ENCODE results near the gene NOTCH4.
A peak's percentile ranks its signal among the peaks of the same experiment; 100 is the strongest.
"Not testable (repeated sequence)": the region's sequence is repeated elsewhere in the genome, so short reads cannot be mapped to it uniquely, and the experiment has no call there.

The NOTCH4 gene

DNA sequence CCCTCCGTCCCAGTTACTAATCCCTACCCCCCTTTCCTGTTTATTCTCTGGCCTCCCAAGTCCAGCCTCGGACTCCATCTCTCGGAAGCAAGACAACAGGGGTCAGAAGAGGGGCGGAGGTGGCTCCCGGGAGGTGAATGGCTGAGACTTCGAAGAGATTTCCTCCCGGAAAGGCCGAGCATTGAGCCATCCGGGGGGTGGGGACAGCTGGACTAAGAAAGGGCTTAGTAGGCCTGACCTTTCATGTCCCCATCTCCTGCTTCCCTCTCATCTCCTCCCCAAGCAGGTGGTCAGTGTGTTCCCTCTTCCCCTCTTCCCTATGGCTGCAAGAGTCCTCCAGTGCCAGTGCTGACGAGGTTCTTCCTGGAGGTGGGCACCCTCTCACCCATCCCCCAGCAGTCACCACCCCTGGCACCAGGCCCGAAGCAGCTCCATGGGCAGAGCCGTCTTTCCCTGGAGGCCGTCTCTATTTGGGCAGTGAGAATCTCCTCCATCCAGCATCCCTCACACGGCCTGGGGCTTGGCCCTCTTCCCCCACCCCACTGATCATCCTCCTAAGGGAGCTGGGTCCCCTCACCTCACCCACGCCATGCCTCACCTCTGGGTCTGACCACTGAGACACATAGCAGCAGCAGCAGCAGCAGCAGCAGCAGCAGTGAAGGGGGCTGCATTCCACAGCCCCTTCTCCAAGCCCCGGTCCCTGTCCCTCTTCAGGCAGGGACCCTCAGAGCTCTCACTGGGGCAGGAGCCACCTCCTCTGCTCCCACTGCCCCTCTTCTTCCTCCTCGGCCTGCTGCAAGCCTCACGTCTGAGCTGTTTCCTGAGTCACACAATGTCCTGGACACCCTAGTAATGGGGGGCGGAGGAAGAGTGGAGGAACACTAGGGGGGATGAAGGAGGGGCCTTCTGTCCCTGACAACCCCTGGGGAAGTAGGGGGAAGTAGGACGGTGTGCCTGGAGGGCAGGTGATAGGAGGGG, at the start of gene NOTCH4:
Gene NOTCH4 (minus strand): TSS at position 810 of the 978 bp plus-strand sequence. CDS start 139 bp downstream, at position 671.
- peak; percentile 16 for DNase-seq (ENCODE audit: low read depth)

GRCh38 chr6:32271429-32271828, 47.6 kb upstream of the NOTCH4 start:
- DNase-seq (ENCODE audit: low read depth) = no peak

DNA sequence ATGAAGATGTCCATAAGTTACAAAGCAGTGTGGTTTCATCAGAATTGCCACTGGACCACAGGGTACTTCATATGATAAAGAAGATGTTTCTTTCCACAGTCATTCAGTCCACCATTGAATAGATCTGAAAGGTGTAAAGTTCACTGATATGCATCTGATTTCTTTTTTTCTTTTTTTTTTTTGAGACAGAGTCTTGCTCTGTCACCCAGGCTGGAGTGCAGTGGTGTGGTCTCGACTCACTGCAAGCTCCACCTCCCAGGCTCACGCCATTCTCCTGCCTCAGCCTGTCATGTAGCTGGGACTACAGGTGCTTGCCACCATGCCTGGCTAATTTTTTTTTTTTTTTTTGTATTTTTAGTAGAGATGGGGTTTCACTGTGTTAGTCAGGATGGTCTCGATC, 44.6 kb upstream of the NOTCH4 start:
- not testable (repeated sequence) for DNase-seq (ENCODE audit: low read depth)

DNA sequence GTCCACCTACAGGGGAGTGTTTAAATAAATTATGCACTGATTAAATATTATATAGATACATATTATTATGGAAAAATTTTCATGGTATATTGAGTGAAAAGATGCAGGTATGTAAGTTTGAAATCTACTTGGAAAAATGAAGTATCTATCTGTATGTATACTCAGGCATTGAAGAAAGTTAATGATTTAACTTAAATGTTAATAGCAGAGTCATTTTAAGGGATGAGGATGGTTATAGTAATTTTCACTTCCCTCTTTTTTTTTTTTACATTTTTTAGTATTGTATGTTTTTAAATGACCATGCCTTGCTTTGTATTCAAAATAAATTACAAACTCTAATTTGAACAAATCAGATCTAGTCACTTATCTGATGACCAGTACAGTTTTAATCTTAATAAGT, 43.2 kb upstream of the NOTCH4 start:
- no peak for DNase-seq (ENCODE audit: low read depth)

- not testable (repeated sequence) for DNase-seq (ENCODE audit: low read depth)
Measured at GRCh38 chr6:32257262-32257661, 33.4 kb upstream of the NOTCH4 start.

DNA sequence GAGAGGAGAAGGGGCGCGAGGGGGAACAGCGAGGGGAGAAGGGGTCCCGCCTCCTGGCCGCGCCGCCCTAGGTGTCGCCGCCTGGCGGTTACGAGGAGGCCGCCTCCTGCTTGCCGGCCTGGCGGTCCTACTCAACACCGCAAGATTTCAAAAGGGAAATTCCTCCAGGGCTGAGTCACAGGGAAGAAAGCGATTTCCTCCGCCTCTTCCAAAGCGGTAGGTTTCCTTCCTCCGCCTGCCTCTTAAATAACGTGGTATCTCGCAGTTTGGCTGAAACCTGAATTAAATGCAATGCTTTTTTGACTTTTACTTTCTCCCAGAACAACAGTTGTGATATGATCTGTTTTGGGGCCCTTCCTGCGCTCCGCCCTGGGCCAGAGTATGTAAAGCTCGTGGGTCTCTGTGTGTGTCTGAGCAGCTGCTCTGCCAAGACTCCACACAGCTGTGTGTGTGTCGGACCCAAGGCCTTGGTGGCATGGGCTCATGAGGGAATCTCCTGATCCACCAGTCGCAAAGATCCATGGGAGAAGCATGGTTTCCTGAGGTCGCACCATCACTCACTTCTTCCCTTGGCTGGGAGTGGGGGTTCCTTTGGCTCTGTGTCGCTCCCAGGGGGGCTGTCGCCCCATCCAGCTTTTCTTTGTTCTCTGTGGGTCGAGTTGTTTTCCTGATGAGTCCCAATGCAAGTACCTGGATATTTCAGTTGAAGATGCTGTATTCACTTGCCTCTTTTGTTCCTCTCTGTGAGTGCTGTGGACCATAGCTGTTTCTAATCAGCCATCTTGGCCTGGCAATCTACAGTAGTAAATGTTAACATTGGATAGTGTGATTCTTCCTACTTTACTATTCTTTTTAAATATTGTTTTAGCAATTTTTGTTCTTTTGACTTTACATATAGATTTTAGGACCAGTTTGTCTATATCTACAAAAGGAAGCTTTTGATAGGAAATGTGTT, 31.6 kb upstream of the NOTCH4 start:
- peak; percentile 97 for DNase-seq (ENCODE audit: low read depth)

GRCh38 chr6:32254761-32255198, 30.9 kb upstream of the NOTCH4 start:
- DNase-seq (ENCODE audit: low read depth) = no peak

DNA sequence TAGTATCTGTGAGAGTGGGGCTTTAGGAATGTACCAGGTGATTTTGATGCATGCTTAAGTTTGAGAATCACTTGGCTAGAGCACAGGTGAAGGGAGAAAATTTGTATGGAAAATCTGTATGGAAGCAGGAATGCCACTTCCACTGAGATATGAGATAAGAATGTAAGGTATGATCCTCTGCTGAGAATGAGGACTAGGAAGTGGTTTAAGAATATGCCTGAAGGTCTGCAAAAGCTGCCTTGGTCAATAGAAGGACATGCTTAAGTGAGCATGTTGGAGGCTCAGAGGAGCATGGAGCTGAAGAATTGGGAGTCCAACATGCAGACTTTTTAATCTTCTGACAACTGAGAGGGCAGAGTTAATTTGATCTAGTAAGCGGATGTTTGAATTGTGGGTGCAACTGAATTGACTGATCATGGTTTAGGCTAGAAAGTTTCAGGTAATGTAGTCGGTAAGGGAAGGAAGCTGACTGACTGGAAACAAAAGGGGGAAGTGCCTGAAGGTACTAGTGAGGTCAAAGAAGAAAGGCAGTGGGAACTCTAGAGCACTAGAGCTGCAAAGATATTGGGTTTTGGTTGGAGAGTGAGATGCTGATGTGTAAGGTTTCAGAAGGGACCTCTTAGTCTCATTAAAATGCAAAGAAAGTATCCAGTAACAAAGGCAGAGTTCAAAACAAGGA, 28.6 kb upstream of the NOTCH4 start:
- no peak for DNase-seq (ENCODE audit: low read depth)

DNA sequence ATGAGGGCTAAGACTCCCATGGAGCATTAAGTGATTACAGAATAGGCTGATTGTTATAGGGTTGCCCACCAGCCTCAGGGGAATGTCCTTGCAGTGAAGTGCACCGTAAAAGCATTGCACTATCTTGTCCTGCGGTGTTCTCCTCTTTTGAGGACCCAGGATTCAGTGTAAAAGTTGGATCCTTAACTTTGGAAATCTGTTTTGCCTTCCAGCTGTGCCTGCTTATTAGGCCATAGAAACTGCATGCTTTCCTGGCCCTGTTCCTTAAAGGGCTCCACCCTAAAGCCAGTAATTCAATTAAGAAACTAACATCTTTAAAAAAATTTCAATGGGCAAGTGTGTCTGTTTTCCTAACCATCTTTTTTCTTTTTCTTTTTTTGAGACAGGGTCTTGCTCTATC, 25.4 kb upstream of the NOTCH4 start:
- DNase-seq (ENCODE audit: low read depth) = no peak

- no peak for DNase-seq (ENCODE audit: low read depth)
Measured at GRCh38 chr6:32247401-32247800, 23.5 kb upstream of the NOTCH4 start.

- DNase-seq (ENCODE audit: low read depth) = peak; percentile 82
Measured at GRCh38 chr6:32244946-32245398, 21.1 kb upstream of the NOTCH4 start.

GRCh38 chr6:32244270-32244669, 20.4 kb upstream of the NOTCH4 start:
- no peak for DNase-seq (ENCODE audit: low read depth)

DNA sequence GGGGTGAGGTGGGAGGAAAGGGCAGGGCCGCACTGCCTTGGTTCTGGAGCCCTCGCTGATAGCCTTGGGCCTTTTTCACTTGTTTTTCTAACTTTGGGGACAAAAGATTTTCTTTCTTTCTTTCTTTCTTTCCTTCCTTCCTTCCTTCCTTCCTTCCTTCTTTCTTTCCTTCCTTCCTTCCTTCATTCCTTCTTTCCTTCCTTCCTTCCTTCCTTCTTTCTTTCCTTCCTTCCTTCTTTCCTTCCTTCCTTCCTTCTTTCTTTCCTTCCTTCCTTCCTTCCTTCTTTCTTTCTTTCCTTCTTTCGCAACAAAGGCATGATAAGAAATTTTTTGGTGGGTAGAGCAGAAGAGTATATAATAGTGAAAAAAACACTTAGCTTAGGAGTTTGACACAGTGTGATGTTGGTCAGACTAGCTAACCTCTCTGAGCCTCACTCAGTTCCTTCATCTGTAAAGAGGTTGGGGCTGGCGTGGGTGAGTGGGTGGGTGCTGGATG, 18.5 kb upstream of the NOTCH4 start:
- not testable (repeated sequence) for DNase-seq (ENCODE audit: low read depth)

DNA sequence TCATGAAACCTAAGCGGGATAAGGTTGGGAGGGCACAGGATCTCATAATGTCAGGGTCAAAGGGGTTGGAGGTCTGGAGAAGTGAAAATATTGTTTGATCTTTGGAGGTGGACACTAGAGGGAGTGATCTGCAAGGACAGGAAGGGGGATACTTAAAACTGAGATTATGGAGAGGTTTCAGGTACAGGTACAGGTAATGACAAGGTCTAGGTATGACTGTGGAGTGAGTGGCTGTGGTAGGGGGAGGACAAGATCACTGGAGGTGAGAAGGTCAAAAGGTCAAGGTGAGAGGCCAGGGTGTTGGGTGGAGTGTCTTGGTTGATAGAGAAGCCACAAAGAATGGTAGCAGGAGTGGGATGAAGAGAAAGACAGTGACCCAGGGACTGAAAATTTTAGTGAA, 16.8 kb upstream of the NOTCH4 start:
- no peak for DNase-seq (ENCODE audit: low read depth)

DNA sequence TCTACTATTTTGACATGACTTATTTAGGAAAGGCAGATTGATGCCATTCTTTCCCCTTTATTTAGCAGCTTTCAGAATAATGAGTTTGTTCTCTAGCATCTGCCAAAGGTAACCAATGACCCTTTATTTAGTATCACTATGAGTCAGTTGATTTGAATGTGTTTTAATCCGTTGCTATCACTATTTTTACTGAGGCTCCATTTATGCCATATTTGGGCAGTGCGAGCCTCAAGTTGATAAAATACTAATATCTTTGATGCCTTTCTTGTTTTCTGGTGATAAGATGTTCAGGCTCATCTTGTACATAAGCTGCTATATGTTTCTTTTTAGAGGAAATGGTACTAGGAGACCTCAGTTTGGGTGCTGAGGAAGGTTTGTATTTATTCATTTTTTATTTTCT, 15.6 kb upstream of the NOTCH4 start:
- DNase-seq (ENCODE audit: low read depth) = no peak

GRCh38 chr6:32234934-32235333, 11.1 kb upstream of the NOTCH4 start:
- peak; percentile 37 for DNase-seq (ENCODE audit: low read depth)

DNA sequence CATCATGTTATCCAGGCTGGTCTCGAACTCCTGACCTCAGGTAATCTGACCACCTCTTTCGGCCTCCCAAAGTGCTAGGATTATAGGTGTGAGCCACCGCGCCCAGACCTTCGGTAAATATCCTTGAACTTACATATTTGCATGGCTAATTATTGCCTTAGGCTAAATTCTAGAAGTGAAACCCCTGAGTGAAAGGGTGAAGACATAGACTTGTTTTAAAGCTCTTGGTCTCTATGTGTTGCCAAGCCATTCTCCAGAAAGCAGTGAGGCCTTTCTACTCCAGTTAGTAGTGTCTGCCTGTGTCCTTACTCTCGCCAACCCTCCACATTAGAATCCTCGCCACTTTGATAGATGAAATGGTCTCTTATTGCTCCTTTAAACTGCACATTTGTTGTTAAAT, 2.6 kb upstream of the NOTCH4 start:
- DNase-seq (ENCODE audit: low read depth) = no peak

GRCh38 chr6:32224696-32225095, 829 bp upstream of the NOTCH4 start:
- DNase-seq (ENCODE audit: low read depth) = no peak

GRCh38 chr6:32222333-32223230, 1.3 kb downstream of the NOTCH4 start:
- no peak for DNase-seq (ENCODE audit: low read depth)

GRCh38 chr6:32220021-32220420, 3.8 kb downstream of the NOTCH4 start:
- DNase-seq (ENCODE audit: low read depth) = no peak

DNA sequence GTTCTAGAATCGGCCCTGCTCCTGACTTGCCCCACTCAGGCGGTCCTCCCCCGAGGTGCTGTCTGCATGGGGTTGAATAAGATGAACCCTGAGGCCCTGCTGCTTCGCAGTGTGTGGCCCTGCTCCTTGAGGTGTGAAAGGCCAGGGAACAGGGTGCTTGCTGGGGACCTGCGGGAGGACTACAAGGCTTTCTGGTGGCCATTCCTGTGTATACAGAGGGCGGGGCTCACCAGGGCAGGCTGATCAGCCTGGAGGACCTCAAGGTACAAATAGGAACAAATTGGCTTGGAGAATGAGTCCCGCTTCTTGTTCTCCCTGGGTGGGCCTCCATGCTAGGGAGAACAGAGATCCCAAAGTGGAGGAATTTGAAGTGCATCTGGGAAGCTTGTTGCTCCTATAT, 5.7 kb downstream of the NOTCH4 start:
- no peak for DNase-seq (ENCODE audit: low read depth)
